Adrenal gland (tissue), 5 donors: ENCODE results near the gene EIF4E1B.

Experiments
- CTCF ChIP-seq, 6 experiments: fragments of 450-650 bp in 4 of 6; fragments of 200-600 bp in 2 of 6; sonication (generic) in 1 of 6; IDR thresholded peaks; 1 replicate in 5 of 6; 2 replicates in 1 of 6; pipeline versions ENCODE4 v1.5.1 to v1.8.0; 2016 to 2021; ENCODE audit warnings: antibody characterized with exemption in 6 of 6, mild to moderate bottlenecking in 2 of 6, moderate library complexity in 1 of 6
- POLR2A ChIP-seq, 2 donors: fragments of 450-650 bp; IDR thresholded peaks; one replicate each; pipeline ENCODE4 v1.6.1; 2017; ENCODE audit warnings: antibody characterized with exemption in 2 of 2, mild to moderate bottlenecking in 2 of 2, moderate library complexity in 1 of 2
- donor health status: DM: no; HTN: no; CAD: no.

- no peak for TF ChIP-seq CTCF (IDR thresholded peaks at IDR 0.05)
- TF ChIP-seq POLR2A (IDR thresholded peaks at IDR 0.05): no peak
Measured at GRCh38 chr5:176687881-176688280, 57.4 kb downstream of the EIF4E1B start.
